HepG2 (cell line): ENCODE measurements around the gene AGER. TPM values are rescaled to one million over a fixed set of nuclear protein-coding genes. Genes with fewer than 3 reads are reported as not detected.

Experiments used
- ARNT ChIP-seq: fragments of 450-650 bp; IDR thresholded peaks from 2 replicates; pipeline ENCODE4 v1.6.1; 2017
- ATF7-NPFF ChIP-seq: sonication (generic); formaldehyde crosslinking; IDR thresholded peaks from 2 replicates; pipeline ENCODE4 v1.8.1; 2023; ENCODE audit warnings: mild to moderate bottlenecking, low read depth, missing genetic modification reagents, moderate library complexity
- CHCHD3 ChIP-seq: sonication (generic); formaldehyde crosslinking; IDR thresholded peaks from 2 replicates; pipeline ENCODE4 v1.8.0; 2022; ENCODE audit warnings: mild to moderate bottlenecking, missing genetic modification reagents, moderate library complexity
- GATAD1 ChIP-seq: IDR thresholded peaks from 2 replicates; pipeline ENCODE4 v1.6.1; 2016; ENCODE audit warnings: missing genetic modification reagents, missing compliant biosample characterization
- GATAD2A ChIP-seq: IDR thresholded peaks from 2 replicates; pipeline ENCODE4 v1.6.1; 2016
- KDM4B ChIP-seq: sonication (generic); formaldehyde crosslinking; IDR thresholded peaks from 2 replicates; pipeline ENCODE4 v1.4.0; 2020; ENCODE audit warnings: missing genetic modification reagents
- NAIF1 ChIP-seq: sonication (generic); formaldehyde crosslinking; IDR thresholded peaks from 2 replicates; pipeline ENCODE4 v1.5.0; 2020; ENCODE audit warnings: mild to moderate bottlenecking, missing genetic modification reagents, borderline replicate concordance
- PHF8 ChIP-seq: sonication (generic); formaldehyde crosslinking; IDR thresholded peaks from 2 replicates; pipeline ENCODE4 v1.5.0; 2020; ENCODE audit warnings: missing genetic modification reagents
- RAD51 ChIP-seq: fragments of 450-650 bp; IDR thresholded peaks from 2 replicates; pipeline ENCODE4 v1.6.1; 2016; ENCODE audit warnings: borderline replicate concordance
- REXO4 ChIP-seq: sonication (generic); formaldehyde crosslinking; IDR thresholded peaks from 2 replicates; pipeline ENCODE4 v1.8.0; 2022; ENCODE audit warnings: missing genetic modification reagents, mild to moderate bottlenecking, borderline replicate concordance
- SIN3A ChIP-seq: IDR thresholded peaks from 2 replicates; pipeline ENCODE4 v1.6.1; 2011; ENCODE audit warnings: low read depth, mild to moderate bottlenecking, control low read depth, low read length, borderline replicate concordance
- SKI ChIP-seq: fragments of 450-650 bp; IDR thresholded peaks from one replicate; pipeline ENCODE4 v1.6.1; 2018; ENCODE audit warnings: mild to moderate bottlenecking; ENCODE audit not compliant: partially characterized antibody
- TAF1 ChIP-seq: sonication (generic); formaldehyde crosslinking; IDR thresholded peaks from 2 replicates; pipeline ENCODE4 v1.4.0; 2020; ENCODE audit warnings: missing genetic modification reagents
- THAP11 ChIP-seq: IDR thresholded peaks from 2 replicates; pipeline ENCODE4 v1.6.1; 2016; ENCODE audit warnings: missing biosample characterization, missing genetic modification reagents
- TP53 ChIP-seq: sonication (generic); formaldehyde crosslinking; conservative IDR thresholded peaks from 2 replicates; pipeline ENCODE4 v1.4.0; 2020; ENCODE audit warnings: missing genetic modification reagents
- ZFP36 ChIP-seq: fragments of 150-350 bp; IDR thresholded peaks from 2 replicates; pipeline ENCODE4 v1.6.1; 2018; ENCODE audit warnings: borderline replicate concordance, low read length, low read depth; ENCODE audit not compliant: partially characterized antibody
- ZNF136 ChIP-seq: sonication (generic); formaldehyde crosslinking; IDR thresholded peaks from 2 replicates; pipeline ENCODE4 v1.8.1; 2022; ENCODE audit warnings: low read depth, mild to moderate bottlenecking, moderate library complexity, missing genetic modification reagents
- ZNF224 ChIP-seq: sonication (generic); formaldehyde crosslinking; IDR thresholded peaks from 2 replicates; pipeline ENCODE4 v1.5.0; 2020; ENCODE audit warnings: mild to moderate bottlenecking, missing genetic modification reagents
- ZNF510 ChIP-seq: sonication (generic); formaldehyde crosslinking; IDR thresholded peaks from 2 replicates; pipeline ENCODE4 v1.4.0; 2020; ENCODE audit warnings: low read depth, mild to moderate bottlenecking, missing genetic modification reagents
- ZNF790 ChIP-seq: sonication (generic); formaldehyde crosslinking; IDR thresholded peaks from 2 replicates; pipeline ENCODE4 v1.8.0; 2022; ENCODE audit warnings: missing genetic modification reagents, mild to moderate bottlenecking, borderline replicate concordance
- polyA plus RNA-seq, 8 experiments: library from polyadenylated mRNA; depleted of rRNA in 3 of 8; stranded (reverse) in 7 of 8; unstranded in 1 of 8; fragments of >200 nt; fragmentation: Illumina TruSeq in 4 of 8; extraction: Trizol in 4 of 8; gene quantifications; 2 replicates each; pipeline versions ENCODE4 v1.2.1 to v1.2.3, GENCODE V29; 2011 to 2016; ENCODE audit warnings: low read depth in 4 of 8, missing spikeins in 1 of 8, mixed read lengths in 1 of 8; ENCODE audit not compliant: insufficient read depth in 1 of 8
- total RNA-seq, 5 experiments: library from RNA; depleted of rRNA; stranded (reverse); fragments of >200 nt; fragmentation: Illumina TruSeq; extraction: Trizol; gene quantifications; 2 replicates each; pipeline ENCODE4 v1.2.3, GENCODE V29; 2016; ENCODE audit warnings: low read depth in 1 of 5
- TF ChIP-seq, protein P1 (sequence below): IDR thresholded peaks from 2 replicates; pipeline ENCODE4 v1.6.1; 2016; ENCODE audit warnings: low read depth
- TF ChIP-seq, protein P2 (sequence below): sonication (generic); formaldehyde crosslinking; IDR thresholded peaks from 2 replicates; pipeline ENCODE4 v1.4.0; 2020; ENCODE audit warnings: low read depth, mild to moderate bottlenecking, missing genetic modification reagents
- TF ChIP-seq, protein P3 (sequence below): sonication (generic); formaldehyde crosslinking; IDR thresholded peaks from 2 replicates; pipeline ENCODE4 v1.4.0; 2020; ENCODE audit warnings: missing genetic modification reagents, borderline replicate concordance
- TF ChIP-seq, protein P4 (sequence below): sonication (generic); formaldehyde crosslinking; conservative IDR thresholded peaks from 2 replicates; pipeline ENCODE4 v1.8.1; 2023; ENCODE audit warnings: missing genetic modification reagents
- TF ChIP-seq, protein P5 (sequence below): sonication (generic); formaldehyde crosslinking; IDR thresholded peaks from 2 replicates; pipeline ENCODE4 v1.5.0; 2020; ENCODE audit warnings: mild to moderate bottlenecking, missing genetic modification reagents, moderate library complexity

Gene AGER
- total and polyA plus RNA-seq, 2 of the 13 experiments (the other 11 are each of a cell fraction or from before 2014, with no cell fraction given): 1.9 to 5.1 TPM

DNA sequence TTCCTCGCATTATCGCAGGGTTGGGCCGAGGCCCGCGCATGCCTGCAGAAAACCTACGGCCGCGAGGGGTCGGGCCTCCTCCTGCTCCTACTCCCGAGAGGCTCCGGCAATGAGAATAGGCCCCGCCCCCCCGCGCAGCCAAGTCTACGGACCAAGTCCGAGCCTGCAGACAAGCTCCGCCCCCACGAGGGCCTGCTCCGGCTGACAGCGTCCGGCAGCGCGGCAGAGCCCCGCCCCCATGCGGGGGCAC is 11.5 kb upstream of the AGER start (continued):
- peak; percentile 54; the same call in 1 of the 2 replicates for TF ChIP-seq ZNF510
- 0 out of 2 replicates have a peak, but pooled peaks have one; percentile 8 for TF ChIP-seq ZNF790 (CRISPR knock-in tag)
- peak; percentile 80; the same call in 1 of the 2 replicates for TF ChIP-seq SIN3A
- no peak for TF ChIP-seq ATF7-NPFF (CRISPR knock-in tag)
- no peak for TF ChIP-seq TP53 (CRISPR knock-in tag)
- TF ChIP-seq TAF1 (CRISPR knock-in tag): no peak
- TF ChIP-seq, protein P1, sequence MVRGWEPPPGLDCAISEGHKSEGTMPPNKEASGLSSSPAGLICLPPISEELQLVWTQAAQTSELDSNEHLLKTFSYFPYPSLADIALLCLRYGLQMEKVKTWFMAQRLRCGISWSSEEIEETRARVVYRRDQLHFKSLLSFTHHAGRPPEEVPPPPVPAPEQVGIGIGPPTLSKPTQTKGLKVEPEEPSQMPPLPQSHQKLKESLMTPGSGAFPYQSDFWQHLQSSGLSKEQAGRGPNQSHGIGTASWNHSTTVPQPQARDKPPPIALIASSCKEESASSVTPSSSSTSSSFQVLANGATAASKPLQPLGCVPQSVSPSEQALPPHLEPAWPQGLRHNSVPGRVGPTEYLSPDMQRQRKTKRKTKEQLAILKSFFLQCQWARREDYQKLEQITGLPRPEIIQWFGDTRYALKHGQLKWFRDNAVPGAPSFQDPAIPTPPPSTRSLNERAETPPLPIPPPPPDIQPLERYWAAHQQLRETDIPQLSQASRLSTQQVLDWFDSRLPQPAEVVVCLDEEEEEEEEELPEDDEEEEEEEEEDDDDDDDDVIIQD (CRISPR knock-in tag): peak; percentile 81
- TF ChIP-seq KDM4B (CRISPR knock-in tag): no peak
- no peak for TF ChIP-seq GATAD1 (CRISPR knock-in tag)
- TF ChIP-seq SKI: peak; percentile 69
- TF ChIP-seq ARNT: no peak
- no peak for TF ChIP-seq ZNF224 (CRISPR knock-in tag)
- TF ChIP-seq REXO4 (CRISPR knock-in tag): no peak
- no peak for TF ChIP-seq RAD51
- peak; percentile 86; the same call in 1 of the 2 replicates for TF ChIP-seq THAP11 (CRISPR knock-in tag)
- TF ChIP-seq, protein P2, sequence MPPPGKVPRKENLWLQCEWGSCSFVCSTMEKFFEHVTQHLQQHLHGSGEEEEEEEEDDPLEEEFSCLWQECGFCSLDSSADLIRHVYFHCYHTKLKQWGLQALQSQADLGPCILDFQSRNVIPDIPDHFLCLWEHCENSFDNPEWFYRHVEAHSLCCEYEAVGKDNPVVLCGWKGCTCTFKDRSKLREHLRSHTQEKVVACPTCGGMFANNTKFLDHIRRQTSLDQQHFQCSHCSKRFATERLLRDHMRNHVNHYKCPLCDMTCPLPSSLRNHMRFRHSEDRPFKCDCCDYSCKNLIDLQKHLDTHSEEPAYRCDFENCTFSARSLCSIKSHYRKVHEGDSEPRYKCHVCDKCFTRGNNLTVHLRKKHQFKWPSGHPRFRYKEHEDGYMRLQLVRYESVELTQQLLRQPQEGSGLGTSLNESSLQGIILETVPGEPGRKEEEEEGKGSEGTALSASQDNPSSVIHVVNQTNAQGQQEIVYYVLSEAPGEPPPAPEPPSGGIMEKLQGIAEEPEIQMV: peak; percentile 99
- no peak for TF ChIP-seq GATAD2A (CRISPR knock-in tag)
- no peak; the same call in 1 of the 2 replicates for TF ChIP-seq ZNF136 (CRISPR knock-in tag)
- TF ChIP-seq, protein P3, sequence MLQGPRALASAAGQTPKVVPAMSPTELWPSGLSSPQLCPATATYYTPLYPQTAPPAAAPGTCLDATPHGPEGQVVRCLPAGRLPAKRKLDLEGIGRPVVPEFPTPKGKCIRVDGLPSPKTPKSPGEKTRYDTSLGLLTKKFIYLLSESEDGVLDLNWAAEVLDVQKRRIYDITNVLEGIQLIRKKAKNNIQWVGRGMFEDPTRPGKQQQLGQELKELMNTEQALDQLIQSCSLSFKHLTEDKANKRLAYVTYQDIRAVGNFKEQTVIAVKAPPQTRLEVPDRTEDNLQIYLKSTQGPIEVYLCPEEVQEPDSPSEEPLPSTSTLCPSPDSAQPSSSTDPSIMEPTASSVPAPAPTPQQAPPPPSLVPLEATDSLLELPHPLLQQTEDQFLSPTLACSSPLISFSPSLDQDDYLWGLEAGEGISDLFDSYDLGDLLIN (CRISPR knock-in tag): no peak
- TF ChIP-seq, protein P4, sequence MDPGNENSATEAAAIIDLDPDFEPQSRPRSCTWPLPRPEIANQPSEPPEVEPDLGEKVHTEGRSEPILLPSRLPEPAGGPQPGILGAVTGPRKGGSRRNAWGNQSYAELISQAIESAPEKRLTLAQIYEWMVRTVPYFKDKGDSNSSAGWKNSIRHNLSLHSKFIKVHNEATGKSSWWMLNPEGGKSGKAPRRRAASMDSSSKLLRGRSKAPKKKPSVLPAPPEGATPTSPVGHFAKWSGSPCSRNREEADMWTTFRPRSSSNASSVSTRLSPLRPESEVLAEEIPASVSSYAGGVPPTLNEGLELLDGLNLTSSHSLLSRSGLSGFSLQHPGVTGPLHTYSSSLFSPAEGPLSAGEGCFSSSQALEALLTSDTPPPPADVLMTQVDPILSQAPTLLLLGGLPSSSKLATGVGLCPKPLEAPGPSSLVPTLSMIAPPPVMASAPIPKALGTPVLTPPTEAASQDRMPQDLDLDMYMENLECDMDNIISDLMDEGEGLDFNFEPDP: no peak
- TF ChIP-seq PHF8: no peak
- TF ChIP-seq, protein P5, sequence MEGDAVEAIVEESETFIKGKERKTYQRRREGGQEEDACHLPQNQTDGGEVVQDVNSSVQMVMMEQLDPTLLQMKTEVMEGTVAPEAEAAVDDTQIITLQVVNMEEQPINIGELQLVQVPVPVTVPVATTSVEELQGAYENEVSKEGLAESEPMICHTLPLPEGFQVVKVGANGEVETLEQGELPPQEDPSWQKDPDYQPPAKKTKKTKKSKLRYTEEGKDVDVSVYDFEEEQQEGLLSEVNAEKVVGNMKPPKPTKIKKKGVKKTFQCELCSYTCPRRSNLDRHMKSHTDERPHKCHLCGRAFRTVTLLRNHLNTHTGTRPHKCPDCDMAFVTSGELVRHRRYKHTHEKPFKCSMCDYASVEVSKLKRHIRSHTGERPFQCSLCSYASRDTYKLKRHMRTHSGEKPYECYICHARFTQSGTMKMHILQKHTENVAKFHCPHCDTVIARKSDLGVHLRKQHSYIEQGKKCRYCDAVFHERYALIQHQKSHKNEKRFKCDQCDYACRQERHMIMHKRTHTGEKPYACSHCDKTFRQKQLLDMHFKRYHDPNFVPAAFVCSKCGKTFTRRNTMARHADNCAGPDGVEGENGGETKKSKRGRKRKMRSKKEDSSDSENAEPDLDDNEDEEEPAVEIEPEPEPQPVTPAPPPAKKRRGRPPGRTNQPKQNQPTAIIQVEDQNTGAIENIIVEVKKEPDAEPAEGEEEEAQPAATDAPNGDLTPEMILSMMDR (CRISPR knock-in tag): peak; percentile 69
- no peak for TF ChIP-seq CHCHD3 (CRISPR knock-in tag)
- TF ChIP-seq NAIF1 (CRISPR knock-in tag): 0 out of 2 replicates have a peak, but pooled peaks have one; percentile 42
- TF ChIP-seq ZFP36: no peak
